Neural crest cell (in vitro differentiated cells): Measurements from ENCODE around the gene LDHAL6B. TPM values are rescaled to one million over a fixed set of nuclear protein-coding genes. Genes with fewer than 3 reads are reported as not detected.

Experiments
- DNase-seq: peaks from one replicate; pipeline ENCODE4 v3.0.0; 2021; ENCODE audit warnings: low read depth, mixed read lengths, low spot score
- H3K27ac Mint-ChIP-seq: one replicate; pipeline ENCODE4 v1.8.0; 2021; ENCODE audit warnings: mild to moderate bottlenecking, mixed read lengths; ENCODE audit not compliant: unreplicated experiment
- H3K27me3 Mint-ChIP-seq: 2 replicates; pipeline ENCODE4 v1.8.0; 2021; ENCODE audit warnings: low read depth, mild to moderate bottlenecking, mixed read lengths
- H3K36me3 Mint-ChIP-seq: 2 replicates; pipeline ENCODE4 v1.8.0; 2021; ENCODE audit warnings: low read depth, mild to moderate bottlenecking, mixed read lengths
- H3K4me1 Mint-ChIP-seq: 2 replicates; pipeline ENCODE4 v1.8.0; 2021; ENCODE audit warnings: mixed read lengths
- H3K4me3 Mint-ChIP-seq: one replicate; pipeline ENCODE4 v1.8.0; 2021; ENCODE audit warnings: mild to moderate bottlenecking, mixed read lengths
- H3K9me3 Mint-ChIP-seq: 2 replicates; pipeline ENCODE4 v1.8.0; 2021; ENCODE audit warnings: mixed read lengths
- CTCF ChIP-seq: fragments of 200-600 bp; sonication (generic); conservative IDR thresholded peaks from 2 replicates; pipeline ENCODE4 v1.5.0; 2021; ENCODE audit warnings: antibody characterized with exemption, mild to moderate bottlenecking
- total RNA-seq: library from RNA; stranded (reverse); gene quantifications from 2 replicates; pipeline ENCODE4 v1.2.1, GENCODE V29; 2021

LDHAL6B gene
- total RNA-seq, 1 donor from 2014 or later: not detected

- Mint-ChIP-seq H3K27me3 (no peaks in the 10 kb centered on the region), H3K27ac (no peak overlapping the region), H3K9me3 (no peaks in the 10 kb centered on the region), H3K36me3 (peaks cover 11% of the 10 kb centered on the region), H3K4me3 (no peak overlapping the region), H3K4me1 (peaks cover 9% of the 10 kb centered on the region)
- no peak for DNase-seq
- no peak for TF ChIP-seq CTCF
Measured at GRCh38 chr15:59221511-59222505, 15.2 kb downstream of the LDHAL6B start.

GRCh38 chr15:59222906-59223550 lies 16.4 kb downstream of the LDHAL6B start:
- Mint-ChIP-seq H3K27ac (no peak overlapping the region), H3K36me3 (peaks cover 14% of the 10 kb centered on the region), H3K4me3 (no peak overlapping the region), H3K9me3 (no peaks in the 10 kb centered on the region), H3K4me1 (peaks cover 9% of the 10 kb centered on the region), H3K27me3 (no peaks in the 10 kb centered on the region)
- no peak for TF ChIP-seq CTCF
- DNase-seq: no peak

- H3K4me3 Mint-ChIP-seq: no peak overlapping the region
- H3K9me3 Mint-ChIP-seq: no peaks in the 10 kb centered on the region
- H3K36me3 Mint-ChIP-seq: peaks cover 14% of the 10 kb centered on the region
- H3K27me3 Mint-ChIP-seq: no peaks in the 10 kb centered on the region
- H3K4me1 Mint-ChIP-seq: peaks cover 7% of the 10 kb centered on the region
- peak overlapping the region; percentile 22 for H3K27ac Mint-ChIP-seq
- no peak for TF ChIP-seq CTCF
- DNase-seq: no peak
Measured at GRCh38 chr15:59223736-59224135, 17.1 kb downstream of the LDHAL6B start.

- Mint-ChIP-seq H3K27ac (no peak overlapping the region), H3K36me3 (peaks cover 14% of the 10 kb centered on the region), H3K9me3 (no peaks in the 10 kb centered on the region)
Measured at GRCh38 chr15:59224474-59224873, 17.8 kb downstream of the LDHAL6B start.

GRCh38 chr15:59227021-59227420 lies 20.4 kb downstream of the LDHAL6B start:
- no peak for DNase-seq
- H3K36me3 Mint-ChIP-seq: peaks cover 11% of the 10 kb centered on the region
- H3K4me1 Mint-ChIP-seq: peaks cover 5% of the 10 kb centered on the region
- H3K4me3 Mint-ChIP-seq: no peak overlapping the region
- H3K27ac Mint-ChIP-seq: no peak overlapping the region
- no peaks in the 10 kb centered on the region for H3K9me3 Mint-ChIP-seq
- TF ChIP-seq CTCF: no peak
- H3K27me3 Mint-ChIP-seq: no peaks in the 10 kb centered on the region

More at GRCh38 chr15:59224474-59224873, 17.8 kb downstream of the LDHAL6B start:
- no peak overlapping the region for H3K4me3 Mint-ChIP-seq
- TF ChIP-seq CTCF: no peak
- DNase-seq: no peak
- H3K27me3 Mint-ChIP-seq: no peaks in the 10 kb centered on the region
- H3K4me1 Mint-ChIP-seq: peaks cover 5% of the 10 kb centered on the region
